IMR-90 (cell line): Measurements from ENCODE around the gene BCAR1. TPM values are rescaled to one million over a fixed set of nuclear protein-coding genes. Genes with fewer than 3 reads are reported as not detected.
"Not testable (repeated sequence)": the region's sequence is repeated elsewhere in the genome, so short reads cannot be mapped to it uniquely, and the experiment has no call there.

ENCODE experiments used
- ATAC-seq: fragments of 200-7000 bp; cut with Tn5 transposase; 2 replicates; pipeline ENCODE4 v1.9.1; 2020; ENCODE audit warnings: low read depth, mild to moderate bottlenecking, moderate library complexity
- BruUV-seq: library from RNA; stranded (reverse); fragments of 400-500 nt; replicated peaks from 2 replicates; lab custom pipeline; 2021; lab: Mats Ljungman, UMichigan
- CTCF ChIA-PET: fragments of 300-600 bp; formaldehyde crosslinking; extraction: SDS; loops from one replicate; lab custom pipeline; 2021; ENCODE audit warnings: antibody characterized with exemption; lab: Yijun Ruan, JAX
- POLR2A ChIA-PET: fragments of 300-600 bp; sonication (Branson Sonifier 250); formaldehyde crosslinking; loops from one replicate; lab custom pipeline; 2022; ENCODE audit warnings: antibody characterized with exemption; ENCODE audit not compliant: unreplicated experiment; lab: Charles Lee
- DNase-seq: peaks from one replicate; pipeline ENCODE4 v3.0.0; 2013
- H2AFZ ChIP-seq: replicated peaks from 2 replicates; pipeline ENCODE3; 2013; ENCODE audit warnings: low read length, mild to moderate bottlenecking; ENCODE audit not compliant: poor library complexity
- H2AK5ac ChIP-seq: 2 replicates; pipeline ENCODE4 v1.6.1; 2013; ENCODE audit warnings: low read depth, low read length, inconsistent platforms
- H2AK9ac ChIP-seq: replicated peaks from 2 replicates; pipeline ENCODE3; 2013; ENCODE audit warnings: mild to moderate bottlenecking, low read depth, low read length, moderate library complexity; ENCODE audit not compliant: poor library complexity
- H2BK120ac ChIP-seq: 2 replicates; pipeline ENCODE4 v1.6.1; 2013; ENCODE audit warnings: low read depth, low read length, inconsistent platforms
- H2BK15ac ChIP-seq: 3 replicates; pipeline ENCODE4 v1.6.1; 2013; ENCODE audit warnings: low read depth, low read length, inconsistent platforms
- H2BK20ac ChIP-seq: 2 replicates; pipeline ENCODE4 v1.6.1; 2013; ENCODE audit warnings: low read depth, mild to moderate bottlenecking, inconsistent platforms, low read length, moderate library complexity
- H2BK5ac ChIP-seq: 2 replicates; pipeline ENCODE4 v1.6.1; 2013; ENCODE audit warnings: mild to moderate bottlenecking, low read depth, low read length, inconsistent platforms; ENCODE audit not compliant: poor library complexity, severe bottlenecking
- H3K14ac ChIP-seq: replicated peaks from 2 replicates; pipeline ENCODE4 v1.6.1; 2013; ENCODE audit warnings: low read depth, low read length, inconsistent platforms
- H3K18ac ChIP-seq: 2 replicates; pipeline ENCODE4 v1.6.1; 2013; ENCODE audit warnings: low read depth, low read length, control low read depth
- H3K23ac ChIP-seq: 2 replicates; pipeline ENCODE4 v1.6.1; 2013; ENCODE audit warnings: low read depth, low read length, inconsistent platforms
- H3K27ac ChIP-seq: 2 replicates; pipeline ENCODE4 v1.5.1; 2013; ENCODE audit warnings: mild to moderate bottlenecking, control low read depth, low read length; ENCODE audit not compliant: insufficient read depth
- H3K27me3 ChIP-seq: 2 replicates; pipeline ENCODE4 v1.6.1; 2013; ENCODE audit warnings: low read length; ENCODE audit not compliant: control insufficient read depth, insufficient read depth
- H3K36me3 ChIP-seq: 2 replicates; pipeline ENCODE4 v1.6.1; 2013; ENCODE audit warnings: low read length, mixed read lengths; ENCODE audit not compliant: control insufficient read depth, insufficient read depth
- H3K4ac ChIP-seq: 2 replicates; pipeline ENCODE4 v1.6.1; 2013; ENCODE audit warnings: low read depth, low read length, inconsistent platforms
- H3K4me1 ChIP-seq: 2 replicates; pipeline ENCODE4 v1.6.1; 2013; ENCODE audit warnings: low read length, mixed read lengths; ENCODE audit not compliant: control insufficient read depth, insufficient read depth
- H3K4me2 ChIP-seq: 2 replicates; pipeline ENCODE4 v1.6.1; 2013; ENCODE audit warnings: low read depth, mild to moderate bottlenecking, control low read depth, low read length, moderate library complexity
- H3K4me3 ChIP-seq: 2 replicates; pipeline ENCODE4 v1.5.1; 2013; ENCODE audit warnings: low read depth, mild to moderate bottlenecking, control low read depth, low read length, moderate library complexity; ENCODE audit not compliant: insufficient read depth
- H3K56ac ChIP-seq: 2 replicates; pipeline ENCODE4 v1.6.1; 2013; ENCODE audit warnings: low read length, inconsistent platforms; ENCODE audit not compliant: insufficient read depth; ENCODE audit errors: extremely low read depth
- H3K79me1 ChIP-seq, 2 experiments: 2 replicates each; pipeline ENCODE4 v1.6.1; 2013; ENCODE audit warnings: low read length in 2 of 2, inconsistent platforms in 1 of 2, low read depth in 1 of 2
- H3K9ac ChIP-seq: 2 replicates; pipeline ENCODE4 v1.6.1; 2013; ENCODE audit warnings: low read depth, low read length, control low read depth
- H3K9me1 ChIP-seq: 2 replicates; pipeline ENCODE4 v1.6.1; 2013; ENCODE audit warnings: low read length, inconsistent platforms; ENCODE audit not compliant: insufficient read depth
- H3K9me3 ChIP-seq: 2 replicates; pipeline ENCODE4 v1.6.1; 2013; ENCODE audit warnings: low read length; ENCODE audit not compliant: control insufficient read depth, insufficient read depth
- H4K20me1 ChIP-seq: 2 replicates; pipeline ENCODE4 v1.6.1; 2013; ENCODE audit warnings: low read length, inconsistent platforms; ENCODE audit not compliant: insufficient read depth
- H4K5ac ChIP-seq: 2 replicates; pipeline ENCODE4 v1.6.1; 2013; ENCODE audit warnings: mild to moderate bottlenecking, low read depth, low read length, control low read depth
- H4K8ac ChIP-seq, 2 experiments: 2 replicates each; pipeline ENCODE4 v1.6.1; 2013; ENCODE audit warnings: low read depth in 2 of 2, low read length in 2 of 2, control low read depth in 1 of 2, inconsistent platforms in 1 of 2
- H4K91ac ChIP-seq: 2 replicates; pipeline ENCODE4 v1.6.1; 2013; ENCODE audit warnings: low read depth, low read length, inconsistent platforms; ENCODE audit not compliant: insufficient read depth
- WGBS, 2 experiments: methylation state at CpG; one replicate each; pipeline versions ENCODE4 v1.1.5 to v1.1.7; 2013; ENCODE audit warnings: missing lambda C conversion rate in 2 of 2; ENCODE audit not compliant: insufficient read length in 1 of 2; ENCODE audit errors: extremely low coverage in 2 of 2; 5-methylcytosine and 5-hydroxymethylcytosine counted together
- dilution Hi-C: fragments of 300-500 bp; cut with HindIII; formaldehyde crosslinking; loops from one replicate; pipeline ENCODE4 v1.14.3; 2018; ENCODE audit warnings: low sequenced_read_pairs; ENCODE audit not compliant: unreplicated experiment
- in situ Hi-C: fragments of 300-500 bp; cut with MboI; formaldehyde crosslinking; loops from 3 replicates; pipeline ENCODE4 v1.14.3; 2019; ENCODE audit warnings: low sequenced_read_pairs, inconsistent platforms, mixed read lengths
- intact Hi-C: fragments of 100-400 bp; cut with micrococcal nuclease; formaldehyde crosslinking; loops from 2 replicates; pipeline ENCODE4 v1.10.0; 2022
- polyA plus RNA-seq, 3 experiments: library from polyadenylated mRNA; depleted of rRNA; stranded (reverse); fragments of >200 nt; gene quantifications; 2 replicates each; pipeline ENCODE4 v1.2.3, GENCODE V29; 2012; ENCODE audit warnings: low replicate concordance in 1 of 3
- total RNA-seq: library from RNA; depleted of rRNA; stranded (reverse); fragments of >200 nt; gene quantifications from 2 replicates; pipeline ENCODE4 v1.2.3, GENCODE V29; 2012

The BCAR1 gene
- total and polyA plus RNA-seq, 2 of the 4 experiments (the other 2 are of a cell fraction) = 18.1 to 99.4 TPM

- H3K14ac ChIP-seq, H4K5ac ChIP-seq, H3K9me1 ChIP-seq, BruUV-seq, H3K18ac ChIP-seq, H3K4me1 ChIP-seq, H3K4me2 ChIP-seq, H2BK20ac ChIP-seq, H2AK5ac ChIP-seq, ATAC-seq, H3K4me3 ChIP-seq, dilution Hi-C loops, H4K91ac ChIP-seq, H3K27ac ChIP-seq, H2BK5ac ChIP-seq, H2AFZ ChIP-seq, H3K36me3 ChIP-seq, CTCF ChIA-PET, H3K9ac ChIP-seq, intact Hi-C loops, H2AK9ac ChIP-seq, H2BK120ac ChIP-seq, H3K23ac ChIP-seq, H3K4ac ChIP-seq, H4K8ac ChIP-seq, H3K56ac ChIP-seq, DNase-seq, H3K9me3 ChIP-seq, H3K27me3 ChIP-seq, H2BK15ac ChIP-seq, POLR2A ChIA-PET: not testable (repeated sequence)
- in situ Hi-C loops = loop anchor here (25.0 kb wide), 2 partner anchors 364 to 539 kb away; no protein-coding TSS in a partner anchor
- WGBS, 2 experiments = no CpG with 5 or more reads among the region's 20 CpGs
- peaks cover 0 to 18% of the 10 kb centered on the region in 2 experiments; a peak in 2 of 4 replicates for H3K79me1 ChIP-seq
- peaks cover 36% of the 10 kb centered on the region for H4K20me1 ChIP-seq
Measured at GRCh38 chr16:75223129-75223528, 28.3 kb downstream of the BCAR1 start.
